ENCODE results near the gene SNED1. TPM values are rescaled to one million over a fixed set of nuclear protein-coding genes. Genes with fewer than 3 reads are reported as not detected.
A peak's percentile ranks its signal among the peaks of the same experiment; 100 is the strongest.

Gene SNED1
- total RNA-seq, 1 experiment from 2014 or later = 22.0 TPM

DNA sequence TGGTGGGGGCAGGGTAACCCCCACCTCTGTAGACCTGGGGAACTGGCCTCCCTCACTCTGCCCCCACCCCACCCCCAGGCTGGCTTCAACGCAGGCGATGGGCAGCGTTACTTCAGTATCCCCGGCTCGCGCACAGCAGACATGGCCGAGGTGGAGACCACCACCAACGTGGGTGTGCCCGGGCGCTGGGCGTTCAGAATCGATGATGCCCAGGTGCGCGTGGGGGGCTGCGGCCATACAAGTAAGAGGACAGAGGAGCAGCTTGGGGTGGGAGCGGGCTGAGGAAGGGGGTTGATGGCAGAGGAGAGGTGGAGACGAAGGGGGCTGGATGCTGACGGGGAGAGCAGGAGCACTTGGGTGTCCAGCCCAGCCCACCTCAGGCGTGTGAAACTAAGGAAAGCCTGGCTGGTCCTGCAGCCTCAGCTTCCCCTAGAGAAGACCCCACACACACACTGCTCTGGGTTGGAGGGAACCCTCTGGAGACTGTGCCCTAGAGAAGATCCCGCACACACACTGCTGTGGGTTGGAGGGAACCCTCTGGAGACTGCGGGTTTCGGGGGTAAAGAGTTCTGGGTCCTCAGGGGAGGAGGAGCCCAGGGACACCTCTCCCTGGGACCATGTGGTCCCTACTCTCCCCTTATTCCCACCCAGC is 36.2 kb downstream of the SNED1 start:
- ChIA-PET POLR2A (no interaction called here), CTCF (no interaction called here)
- H3K4me3 Mint-ChIP-seq (ENCODE audit: unreplicated experiment) = no peak overlapping the region
- no peaks in the 10 kb centered on the region for H3K9me3 Mint-ChIP-seq (ENCODE audit: unreplicated experiment)
- H3K36me3 Mint-ChIP-seq (ENCODE audit: insufficient read depth, unreplicated experiment) = peaks cover 18% of the 10 kb centered on the region
- DNase-seq (ENCODE audit: unreplicated experiment) = no peak
- H3K27me3 Mint-ChIP-seq (ENCODE audit: insufficient read depth, unreplicated experiment) = no peaks in the 10 kb centered on the region
- no peak overlapping the region for H3K27ac Mint-ChIP-seq (ENCODE audit: low read depth, unreplicated experiment)
- H3K4me1 Mint-ChIP-seq (ENCODE audit: insufficient read depth, unreplicated experiment) = no peaks in the 10 kb centered on the region
- TF ChIP-seq, protein P1, sequence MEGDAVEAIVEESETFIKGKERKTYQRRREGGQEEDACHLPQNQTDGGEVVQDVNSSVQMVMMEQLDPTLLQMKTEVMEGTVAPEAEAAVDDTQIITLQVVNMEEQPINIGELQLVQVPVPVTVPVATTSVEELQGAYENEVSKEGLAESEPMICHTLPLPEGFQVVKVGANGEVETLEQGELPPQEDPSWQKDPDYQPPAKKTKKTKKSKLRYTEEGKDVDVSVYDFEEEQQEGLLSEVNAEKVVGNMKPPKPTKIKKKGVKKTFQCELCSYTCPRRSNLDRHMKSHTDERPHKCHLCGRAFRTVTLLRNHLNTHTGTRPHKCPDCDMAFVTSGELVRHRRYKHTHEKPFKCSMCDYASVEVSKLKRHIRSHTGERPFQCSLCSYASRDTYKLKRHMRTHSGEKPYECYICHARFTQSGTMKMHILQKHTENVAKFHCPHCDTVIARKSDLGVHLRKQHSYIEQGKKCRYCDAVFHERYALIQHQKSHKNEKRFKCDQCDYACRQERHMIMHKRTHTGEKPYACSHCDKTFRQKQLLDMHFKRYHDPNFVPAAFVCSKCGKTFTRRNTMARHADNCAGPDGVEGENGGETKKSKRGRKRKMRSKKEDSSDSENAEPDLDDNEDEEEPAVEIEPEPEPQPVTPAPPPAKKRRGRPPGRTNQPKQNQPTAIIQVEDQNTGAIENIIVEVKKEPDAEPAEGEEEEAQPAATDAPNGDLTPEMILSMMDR (IDR thresholded peaks at IDR 0.05; ENCODE audit: unreplicated experiment) = no peak
- intact Hi-C loops (cut with micrococcal nuclease) = no loop called here
- no TSS peak for BruUV-seq (replicated peaks)

DNA sequence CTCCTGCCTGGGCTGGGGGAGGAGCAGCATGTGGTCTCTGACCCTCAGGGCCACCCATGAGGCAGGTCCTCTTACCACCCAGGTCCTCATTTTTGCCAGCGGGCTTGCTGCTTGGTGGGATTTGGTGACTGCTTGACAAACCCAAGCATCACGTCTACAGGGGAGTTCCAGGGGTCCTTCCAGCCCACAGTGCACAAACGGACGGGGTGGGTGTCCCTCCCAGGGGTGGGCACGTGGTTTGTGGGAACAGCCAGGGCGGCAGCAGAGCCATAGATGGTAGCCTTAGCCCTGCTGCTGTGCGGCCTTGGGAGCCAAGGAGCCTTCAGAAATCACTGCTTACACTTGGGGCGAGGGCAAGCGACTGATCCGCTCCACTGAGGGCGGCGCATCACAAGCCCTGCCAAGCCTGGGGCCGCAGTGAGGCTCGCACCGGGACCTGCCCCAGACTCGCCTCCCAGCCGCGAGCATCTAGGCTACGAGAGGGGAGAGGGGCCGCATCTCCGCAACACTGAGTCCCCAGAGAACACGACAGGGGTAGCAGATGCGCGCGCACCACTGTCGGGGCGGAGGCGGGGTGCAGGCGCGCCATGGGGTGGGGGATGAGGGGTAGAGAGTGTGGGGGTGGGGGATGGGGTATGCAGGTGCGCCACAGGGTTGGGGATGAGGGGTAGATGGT is 36.9 kb downstream of the SNED1 start:
- Mint-ChIP-seq H3K9me3 (ENCODE audit: unreplicated experiment) (no peaks in the 10 kb centered on the region), H3K4me3 (ENCODE audit: unreplicated experiment) (no peak overlapping the region), H3K4me1 (ENCODE audit: insufficient read depth, unreplicated experiment) (no peaks in the 10 kb centered on the region), H3K27ac (ENCODE audit: low read depth, unreplicated experiment) (no peak overlapping the region), H3K36me3 (ENCODE audit: insufficient read depth, unreplicated experiment) (peaks cover 18% of the 10 kb centered on the region), H3K27me3 (ENCODE audit: insufficient read depth, unreplicated experiment) (no peaks in the 10 kb centered on the region)
- POLR2A ChIA-PET = no interaction called here
- no TSS peak for BruUV-seq (replicated peaks)
- no peak for DNase-seq (ENCODE audit: unreplicated experiment)
- TF ChIP-seq, protein P1 (IDR thresholded peaks at IDR 0.05; ENCODE audit: unreplicated experiment) = no peak
- CTCF ChIA-PET = no interaction called here
- intact Hi-C loops (cut with micrococcal nuclease) = no loop called here

DNA sequence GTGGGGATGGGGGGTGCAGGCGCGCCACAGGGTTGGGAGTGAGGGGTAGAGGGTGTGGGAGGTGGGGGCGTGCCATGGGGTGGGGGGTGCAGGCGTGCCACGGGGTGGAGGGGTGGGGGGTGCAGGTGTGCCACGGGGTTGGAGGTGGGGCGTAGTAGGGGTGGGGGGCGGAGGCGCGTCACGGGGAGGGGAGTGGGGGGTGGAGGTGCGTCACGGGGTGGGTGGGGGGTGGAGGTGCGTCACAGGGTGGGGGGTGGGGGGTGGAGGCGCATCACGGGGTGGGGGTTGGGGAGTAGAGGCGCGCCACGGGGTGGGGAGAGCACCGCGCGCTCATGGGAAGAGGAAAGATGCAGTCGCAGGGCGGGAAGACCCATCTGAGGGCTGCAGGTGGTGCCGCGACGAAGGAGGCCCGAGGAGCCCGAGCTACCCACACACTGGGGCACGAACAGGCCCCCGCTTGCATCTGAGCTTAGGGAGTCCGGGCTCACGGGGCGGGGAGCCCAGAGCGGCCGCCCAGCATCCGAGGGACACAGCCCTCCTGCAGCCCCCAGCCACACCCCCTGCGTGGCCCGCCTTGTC is 37.5 kb downstream of the SNED1 start:
- no peak for DNase-seq (ENCODE audit: unreplicated experiment)
- intact Hi-C loops (cut with micrococcal nuclease) = no loop called here
- Mint-ChIP-seq H3K27me3 (ENCODE audit: insufficient read depth, unreplicated experiment) (no peaks in the 10 kb centered on the region), H3K27ac (ENCODE audit: low read depth, unreplicated experiment) (no peak overlapping the region), H3K9me3 (ENCODE audit: unreplicated experiment) (no peaks in the 10 kb centered on the region), H3K4me1 (ENCODE audit: insufficient read depth, unreplicated experiment) (no peaks in the 10 kb centered on the region), H3K4me3 (ENCODE audit: unreplicated experiment) (no peak overlapping the region), H3K36me3 (ENCODE audit: insufficient read depth, unreplicated experiment) (peaks cover 18% of the 10 kb centered on the region)
- TF ChIP-seq, protein P1 (IDR thresholded peaks at IDR 0.05; ENCODE audit: unreplicated experiment) = no peak
- POLR2A ChIA-PET = no interaction called here
- CTCF ChIA-PET = no interaction called here
- no TSS peak for BruUV-seq (replicated peaks)

DNA sequence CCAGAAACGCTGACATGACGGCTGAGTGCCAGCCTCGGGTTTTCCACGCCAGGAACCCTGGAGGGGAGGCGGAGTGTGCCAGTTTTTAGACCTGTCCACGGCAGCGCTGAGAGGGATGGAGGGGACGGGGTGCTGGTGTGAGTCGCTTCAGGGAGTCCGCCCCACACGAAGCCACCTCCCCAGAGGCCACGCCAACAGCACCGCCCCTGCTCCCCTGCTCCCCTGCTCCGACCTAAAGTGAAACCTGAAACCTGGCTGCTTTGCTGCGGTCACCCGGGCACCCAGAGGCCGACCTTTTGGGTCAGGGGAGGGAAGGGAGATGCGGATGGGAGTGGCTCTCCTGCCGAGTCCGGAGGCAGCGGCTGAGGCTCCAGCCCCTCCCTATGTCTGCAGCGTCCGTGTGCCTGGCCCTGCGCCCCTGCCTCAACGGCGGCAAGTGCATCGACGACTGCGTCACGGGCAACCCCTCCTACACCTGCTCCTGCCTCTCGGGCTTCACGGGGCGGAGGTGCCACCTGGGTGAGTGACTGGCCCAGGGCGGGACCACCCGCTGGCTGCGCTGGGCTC is 38.1 kb downstream of the SNED1 start:
- intact Hi-C loops (cut with micrococcal nuclease) = no loop called here
- peaks cover 12% of the 10 kb centered on the region for H3K36me3 Mint-ChIP-seq (ENCODE audit: insufficient read depth, unreplicated experiment)
- ChIA-PET CTCF (no interaction called here), POLR2A (no interaction called here)
- H3K27me3 Mint-ChIP-seq (ENCODE audit: insufficient read depth, unreplicated experiment) = no peaks in the 10 kb centered on the region
- no peak overlapping the region for H3K27ac Mint-ChIP-seq (ENCODE audit: low read depth, unreplicated experiment)
- BruUV-seq (replicated peaks) = no TSS peak
- DNase-seq (ENCODE audit: unreplicated experiment) = peak; percentile 50
- TF ChIP-seq, protein P1 (IDR thresholded peaks at IDR 0.05; ENCODE audit: unreplicated experiment) = no peak
- no peaks in the 10 kb centered on the region for H3K4me1 Mint-ChIP-seq (ENCODE audit: insufficient read depth, unreplicated experiment)
- no peaks in the 10 kb centered on the region for H3K9me3 Mint-ChIP-seq (ENCODE audit: unreplicated experiment)
- no peak overlapping the region for H3K4me3 Mint-ChIP-seq (ENCODE audit: unreplicated experiment)

Data from MCF 10A (cell line).